Caco-2 (cell line): ENCODE measurements around the gene DOCK9. TPM values are rescaled to one million over a fixed set of nuclear protein-coding genes. Genes with fewer than 3 reads are reported as not detected.

Experiments used
- BruUV-seq: library from RNA; stranded (reverse); fragments of 400-500 nt; replicated peaks from 2 replicates; lab custom pipeline; 2021; lab: Mats Ljungman, UMichigan
- CTCF ChIA-PET: fragments of 300-600 bp; sonication (Branson Sonifier 250); formaldehyde crosslinking; loops from one replicate; lab custom pipeline; 2022; ENCODE audit warnings: antibody characterized with exemption; lab: Charles Lee
- POLR2A ChIA-PET: fragments of 300-600 bp; sonication (Branson Sonifier 250); formaldehyde crosslinking; loops from one replicate; lab custom pipeline; 2022; ENCODE audit warnings: antibody characterized with exemption; lab: Charles Lee
- DNase-seq, 2 experiments: peaks; one replicate each; pipeline versions ENCODE4 v3.0.0 to v3.0.0-alpha.2; 2020 to 2022
- H3K27me3 ChIP-seq: replicated peaks from 2 replicates; pipeline ENCODE4 v1.6.0; 2011; ENCODE audit warnings: low read length; ENCODE audit not compliant: control insufficient read depth, insufficient read depth
- H3K36me3 ChIP-seq: 2 replicates; pipeline ENCODE4 v1.5.1; 2011; ENCODE audit warnings: low read length; ENCODE audit not compliant: control insufficient read depth, insufficient read depth
- H3K4me1 ChIP-seq: fragments of 250-450 bp; sonication (Bioruptor Pico); 2 replicates; pipeline ENCODE4 v1.5.1; 2020; ENCODE audit warnings: mild to moderate bottlenecking
- H3K4me3 ChIP-seq: 2 replicates; pipeline ENCODE4 v1.5.1; 2011; ENCODE audit warnings: low read depth, mild to moderate bottlenecking, control low read depth, low read length
- H3K9me3 ChIP-seq: fragments of 250-450 bp; sonication (Bioruptor Pico); 2 replicates; pipeline ENCODE4 v1.5.1; 2020; ENCODE audit warnings: mild to moderate bottlenecking, moderate library complexity
- H3K27ac Mint-ChIP-seq: one replicate; pipeline ENCODE4 v1.8.0; 2022; ENCODE audit warnings: mixed read lengths; ENCODE audit not compliant: unreplicated experiment
- H3K27me3 Mint-ChIP-seq: one replicate; pipeline ENCODE4 v1.8.0; 2022; ENCODE audit warnings: mixed read lengths; ENCODE audit not compliant: insufficient read depth, unreplicated experiment
- H3K36me3 Mint-ChIP-seq: one replicate; pipeline ENCODE4 v1.8.0; 2022; ENCODE audit warnings: mild to moderate bottlenecking, mixed read lengths; ENCODE audit not compliant: insufficient read depth, unreplicated experiment
- H3K4me1 Mint-ChIP-seq: one replicate; pipeline ENCODE4 v1.8.0; 2022; ENCODE audit warnings: low read depth, mixed read lengths; ENCODE audit not compliant: unreplicated experiment
- H3K4me3 Mint-ChIP-seq: one replicate; pipeline ENCODE4 v1.8.0; 2022; ENCODE audit warnings: mild to moderate bottlenecking, moderate library complexity, mixed read lengths; ENCODE audit not compliant: unreplicated experiment
- H3K9me3 Mint-ChIP-seq: one replicate; pipeline ENCODE4 v1.8.0; 2022; ENCODE audit warnings: mixed read lengths; ENCODE audit not compliant: unreplicated experiment
- intact Hi-C: fragments of 100-400 bp; cut with micrococcal nuclease; formaldehyde crosslinking; loops from one replicate; pipeline ENCODE4 v1.10.0; 2022; ENCODE audit not compliant: unreplicated experiment
- total RNA-seq: library from RNA; stranded (reverse); gene quantifications from 2 replicates; pipeline ENCODE4 v1.2.3, GENCODE V29; 2022
- TF ChIP-seq, protein P1 (sequence below), 2 experiments: fragments of 200-600 bp in 1 of 2; IDR thresholded peaks; 1 replicate in 1 of 2; 2 replicates in 1 of 2; pipeline versions ENCODE4 v1.5.1 to v1.8.0; 2011 to 2022; ENCODE audit warnings: antibody characterized with exemption in 1 of 2, control low read depth in 1 of 2, inconsistent platforms in 1 of 2, low read depth in 1 of 2, low read length in 1 of 2, mild to moderate bottlenecking in 1 of 2, moderate library complexity in 1 of 2; ENCODE audit not compliant: insufficient read depth in 1 of 2, severe bottlenecking in 1 of 2, unreplicated experiment in 1 of 2

DOCK9 gene
- total RNA-seq, 1 experiment from 2014 or later = 260 TPM

GRCh38 chr13:98827449-98827848 is 150.4 kb downstream of the DOCK9 start:
- intact Hi-C loops = no loop called here
- Mint-ChIP-seq H3K36me3 (peaks cover 73% of the 10 kb centered on the region), H3K4me1 (peaks cover 2% of the 10 kb centered on the region), H3K4me3 (no peak overlapping the region), H3K27ac (no peak overlapping the region), H3K9me3 (no peaks in the 10 kb centered on the region), H3K27me3 (no peaks in the 10 kb centered on the region)
- Histone ChIP-seq H3K36me3 (0 out of 2 replicates have a peak, but pooled peaks cover 2% of the 10 kb centered on the region), H3K4me3 (no peak overlapping the region), H3K9me3 (no peaks in the 10 kb centered on the region), H3K4me1 (peaks cover 7% of the 10 kb centered on the region), H3K27me3 (no peaks in the 10 kb centered on the region)
- no TSS peak for BruUV-seq
- TF ChIP-seq, protein P1, sequence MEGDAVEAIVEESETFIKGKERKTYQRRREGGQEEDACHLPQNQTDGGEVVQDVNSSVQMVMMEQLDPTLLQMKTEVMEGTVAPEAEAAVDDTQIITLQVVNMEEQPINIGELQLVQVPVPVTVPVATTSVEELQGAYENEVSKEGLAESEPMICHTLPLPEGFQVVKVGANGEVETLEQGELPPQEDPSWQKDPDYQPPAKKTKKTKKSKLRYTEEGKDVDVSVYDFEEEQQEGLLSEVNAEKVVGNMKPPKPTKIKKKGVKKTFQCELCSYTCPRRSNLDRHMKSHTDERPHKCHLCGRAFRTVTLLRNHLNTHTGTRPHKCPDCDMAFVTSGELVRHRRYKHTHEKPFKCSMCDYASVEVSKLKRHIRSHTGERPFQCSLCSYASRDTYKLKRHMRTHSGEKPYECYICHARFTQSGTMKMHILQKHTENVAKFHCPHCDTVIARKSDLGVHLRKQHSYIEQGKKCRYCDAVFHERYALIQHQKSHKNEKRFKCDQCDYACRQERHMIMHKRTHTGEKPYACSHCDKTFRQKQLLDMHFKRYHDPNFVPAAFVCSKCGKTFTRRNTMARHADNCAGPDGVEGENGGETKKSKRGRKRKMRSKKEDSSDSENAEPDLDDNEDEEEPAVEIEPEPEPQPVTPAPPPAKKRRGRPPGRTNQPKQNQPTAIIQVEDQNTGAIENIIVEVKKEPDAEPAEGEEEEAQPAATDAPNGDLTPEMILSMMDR (IDR thresholded peaks at IDR 0.05; ENCODE audit: insufficient read depth in 1 of 2, low read depth in 1 of 2, low read length in 1 of 2, severe bottlenecking in 1 of 2, unreplicated experiment in 1 of 2) = no peak
- POLR2A ChIA-PET = no interaction called here
- CTCF ChIA-PET = no interaction called here
- no peak for DNase-seq

- ChIA-PET POLR2A (no interaction called here), CTCF (no interaction called here)
- TF ChIP-seq, protein P1 (IDR thresholded peaks at IDR 0.05; ENCODE audit: insufficient read depth in 1 of 2, low read depth in 1 of 2, low read length in 1 of 2, severe bottlenecking in 1 of 2, unreplicated experiment in 1 of 2) = no peak
- no peak for DNase-seq
- Histone ChIP-seq H3K27me3 (no peaks in the 10 kb centered on the region), H3K9me3 (no peaks in the 10 kb centered on the region), H3K4me3 (no peak overlapping the region), H3K4me1 (peaks cover 20% of the 10 kb centered on the region), H3K36me3 (no peaks in the 10 kb centered on the region)
- Mint-ChIP-seq H3K27ac (no peak overlapping the region), H3K4me3 (no peak overlapping the region), H3K9me3 (no peaks in the 10 kb centered on the region), H3K4me1 (peaks cover 15% of the 10 kb centered on the region), H3K27me3 (no peaks in the 10 kb centered on the region), H3K36me3 (peaks cover 81% of the 10 kb centered on the region)
- intact Hi-C loops = no loop called here
- BruUV-seq = no TSS peak
Observed at GRCh38 chr13:98826146-98826545, 151.7 kb downstream of the DOCK9 start.

- intact Hi-C loops = no loop called here
Observed at GRCh38 chr13:98825659-98826058, 152.2 kb downstream of the DOCK9 start.

More at GRCh38 chr13:98825659-98826058, 152.2 kb downstream of the DOCK9 start:
- Histone ChIP-seq H3K4me1 (peaks cover 25% of the 10 kb centered on the region), H3K4me3 (no peak overlapping the region), H3K27me3 (no peaks in the 10 kb centered on the region), H3K9me3 (no peaks in the 10 kb centered on the region), H3K36me3 (no peaks in the 10 kb centered on the region)
- H3K27ac Mint-ChIP-seq = no peak overlapping the region
- H3K4me1 Mint-ChIP-seq = peaks cover 17% of the 10 kb centered on the region
- DNase-seq = no peak
- no peak overlapping the region for H3K4me3 Mint-ChIP-seq
- TF ChIP-seq, protein P1 (IDR thresholded peaks at IDR 0.05; ENCODE audit: insufficient read depth in 1 of 2, low read depth in 1 of 2, low read length in 1 of 2, severe bottlenecking in 1 of 2, unreplicated experiment in 1 of 2) = no peak
- no TSS peak for BruUV-seq
- peaks cover 78% of the 10 kb centered on the region for H3K36me3 Mint-ChIP-seq
- ChIA-PET POLR2A (no interaction called here), CTCF (no interaction called here)
- H3K9me3 Mint-ChIP-seq = no peaks in the 10 kb centered on the region
- no peaks in the 10 kb centered on the region for H3K27me3 Mint-ChIP-seq
